Thyroid gland (tissue), 4 donors: Measurements from ENCODE around the gene CACNA1I. TPM values are rescaled to one million over a fixed set of nuclear protein-coding genes. Genes with fewer than 3 reads are reported as not detected.

Experiments used
- DNase-seq, 2 donors: peaks; one replicate each; pipeline ENCODE4 v3.0.0-alpha.2; 2019
- H3K27ac ChIP-seq, 3 donors: fragments of 200-600 bp; sonication (generic); 1 replicate in 2 of 3; 2 replicates in 1 of 3; pipeline ENCODE4 v1.5.1; 2016 to 2019; ENCODE audit warnings: mild to moderate bottlenecking in 1 of 3, moderate library complexity in 1 of 3
- H3K27me3 ChIP-seq: fragments of 200-600 bp; sonication (generic); one replicate; pipeline ENCODE4 v1.5.1; 2019
- H3K36me3 ChIP-seq, 2 donors: fragments of 200-600 bp; sonication (generic); one replicate each; pipeline ENCODE4 v1.5.1; 2016 to 2019
- H3K4me1 ChIP-seq, 2 donors: fragments of 200-600 bp; sonication (generic); one replicate each; pipeline ENCODE4 v1.5.1; 2017 to 2019
- H3K4me3 ChIP-seq, 3 donors: fragments of 200-600 bp; sonication (generic); replicated peaks in 1 of 3; 1 replicate in 2 of 3; 2 replicates in 1 of 3; pipeline ENCODE4 v1.5.1; 2016; ENCODE audit warnings: mild to moderate bottlenecking in 1 of 3
- H3K9me3 ChIP-seq: fragments of 200-600 bp; sonication (generic); one replicate; pipeline ENCODE4 v1.5.1; 2017
- POLR2A ChIP-seq, 2 donors: fragments of 450-650 bp; IDR thresholded peaks; one replicate each; pipeline ENCODE4 v1.6.1; 2017; ENCODE audit warnings: antibody characterized with exemption in 2 of 2, mild to moderate bottlenecking in 2 of 2, moderate library complexity in 1 of 2
- WGBS, 2 donors: methylation state at CpG; one replicate each; pipeline ENCODE4 v1.1.5; 2017; 5-methylcytosine and 5-hydroxymethylcytosine counted together
- intact Hi-C: fragments of 100-400 bp; cut with DNase I; formaldehyde crosslinking; loops from one replicate; pipeline ENCODE4 v1.15.1; 2023
- total RNA-seq, 4 donors: library from RNA; depleted of rRNA; stranded (reverse); fragments of >200 nt; gene quantifications; one replicate each; pipeline ENCODE4 v1.2.3, GENCODE V29; 2016
- TF ChIP-seq, protein P1 (sequence below), 6 experiments: fragments of 200-600 bp in 3 of 6; fragments of 450-650 bp in 3 of 6; sonication (generic) in 3 of 6; IDR thresholded peaks; one replicate each; pipeline ENCODE4 v1.5.1; 2016 to 2019; ENCODE audit warnings: antibody characterized with exemption in 6 of 6, mild to moderate bottlenecking in 2 of 6, inconsistent platforms in 1 of 6, moderate library complexity in 1 of 6

The CACNA1I gene
- total RNA-seq, 4 donors from 2014 or later: 3.7 to 10.7 (median 6.4) TPM

- H3K27me3 ChIP-seq: no peaks in the 10 kb centered on the region
- H3K27ac ChIP-seq: no peak overlapping the region
- no peaks in the 10 kb centered on the region for H3K4me1 ChIP-seq
- TF ChIP-seq, protein P1, sequence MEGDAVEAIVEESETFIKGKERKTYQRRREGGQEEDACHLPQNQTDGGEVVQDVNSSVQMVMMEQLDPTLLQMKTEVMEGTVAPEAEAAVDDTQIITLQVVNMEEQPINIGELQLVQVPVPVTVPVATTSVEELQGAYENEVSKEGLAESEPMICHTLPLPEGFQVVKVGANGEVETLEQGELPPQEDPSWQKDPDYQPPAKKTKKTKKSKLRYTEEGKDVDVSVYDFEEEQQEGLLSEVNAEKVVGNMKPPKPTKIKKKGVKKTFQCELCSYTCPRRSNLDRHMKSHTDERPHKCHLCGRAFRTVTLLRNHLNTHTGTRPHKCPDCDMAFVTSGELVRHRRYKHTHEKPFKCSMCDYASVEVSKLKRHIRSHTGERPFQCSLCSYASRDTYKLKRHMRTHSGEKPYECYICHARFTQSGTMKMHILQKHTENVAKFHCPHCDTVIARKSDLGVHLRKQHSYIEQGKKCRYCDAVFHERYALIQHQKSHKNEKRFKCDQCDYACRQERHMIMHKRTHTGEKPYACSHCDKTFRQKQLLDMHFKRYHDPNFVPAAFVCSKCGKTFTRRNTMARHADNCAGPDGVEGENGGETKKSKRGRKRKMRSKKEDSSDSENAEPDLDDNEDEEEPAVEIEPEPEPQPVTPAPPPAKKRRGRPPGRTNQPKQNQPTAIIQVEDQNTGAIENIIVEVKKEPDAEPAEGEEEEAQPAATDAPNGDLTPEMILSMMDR (IDR thresholded peaks at IDR 0.05): no peak
- TF ChIP-seq POLR2A (IDR thresholded peaks at IDR 0.05): no peak
- WGBS, 2 donors: 96% methylated on average over 4 of the region's 9 CpGs; no CpG with 5 or more reads in 1 of the 2 donors
- H3K36me3 ChIP-seq: no peaks in the 10 kb centered on the region
- H3K4me3 ChIP-seq: no peak overlapping the region
- intact Hi-C loops: no loop called here
- DNase-seq: no peak
- H3K9me3 ChIP-seq: no peaks in the 10 kb centered on the region
These were observed 109.9 kb downstream of the CACNA1I start for GRCh38 chr22:39680486-39680885.

- TF ChIP-seq, protein P1 (IDR thresholded peaks at IDR 0.05): no peak
- no peak for TF ChIP-seq POLR2A (IDR thresholded peaks at IDR 0.05)
- intact Hi-C loops: no loop called here
These were observed 110.7 kb downstream of the CACNA1I start for GRCh38 chr22:39681038-39681861.

GRCh38 chr22:39682994-39683393 lies 112.4 kb downstream of the CACNA1I start:
- TF ChIP-seq, protein P1 (IDR thresholded peaks at IDR 0.05): no peak
- TF ChIP-seq POLR2A (IDR thresholded peaks at IDR 0.05): no peak
- no peaks in the 10 kb centered on the region for H3K27me3 ChIP-seq

More at GRCh38 chr22:39681038-39681861, 110.7 kb downstream of the CACNA1I start:
- WGBS, 2 donors: 92 to 94% methylated on average over 10 to 14 of the region's 18 CpGs
- Histone ChIP-seq H3K27ac (no peak overlapping the region), H3K9me3 (no peaks in the 10 kb centered on the region), H3K4me3 (no peak overlapping the region), H3K4me1 (no peaks in the 10 kb centered on the region), H3K27me3 (no peaks in the 10 kb centered on the region), H3K36me3 (no peaks in the 10 kb centered on the region)
- DNase-seq: no peak

GRCh38 chr22:39683639-39684038 lies 113.1 kb downstream of the CACNA1I start:
- no peaks in the 10 kb centered on the region for H3K36me3 ChIP-seq
- intact Hi-C loops: no loop called here
- no peak overlapping the region for H3K27ac ChIP-seq
- no peaks in the 10 kb centered on the region for H3K9me3 ChIP-seq
- TF ChIP-seq, protein P1 (IDR thresholded peaks at IDR 0.05): no peak
- TF ChIP-seq POLR2A (IDR thresholded peaks at IDR 0.05): no peak
- H3K27me3 ChIP-seq: no peaks in the 10 kb centered on the region
- no peak for DNase-seq
- 90 to 96% methylated on average over 5 of the region's 5 CpGs for WGBS, 2 donors
- H3K4me3 ChIP-seq: no peak overlapping the region
- H3K4me1 ChIP-seq: peaks cover 7 to 9% of the 10 kb centered on the region in 2 donors

More at GRCh38 chr22:39682994-39683393, 112.4 kb downstream of the CACNA1I start:
- Histone ChIP-seq H3K27ac (no peak overlapping the region), H3K36me3 (no peaks in the 10 kb centered on the region), H3K4me3 (no peak overlapping the region), H3K4me1 (peaks cover under 1 to 2% of the 10 kb centered on the region in 2 donors), H3K9me3 (no peaks in the 10 kb centered on the region)
- 83% methylated on average over 4 of the region's 4 CpGs for WGBS, 2 donors
- intact Hi-C loops: no loop called here
- no peak for DNase-seq

- no peak for DNase-seq
- Histone ChIP-seq H3K36me3 (no peaks in the 10 kb centered on the region), H3K27me3 (no peaks in the 10 kb centered on the region), H3K4me1 (peaks cover 14 to 20% of the 10 kb centered on the region in 2 donors), H3K9me3 (no peaks in the 10 kb centered on the region), H3K27ac (no peak overlapping the region), H3K4me3 (no peak overlapping the region)
- TF ChIP-seq POLR2A (IDR thresholded peaks at IDR 0.05): no peak
- TF ChIP-seq, protein P1 (IDR thresholded peaks at IDR 0.05): no peak
- 85 to 90% methylated on average over 5 to 6 of the region's 12 CpGs for WGBS, 2 donors
- intact Hi-C loops: no loop called here
These were observed 114.2 kb downstream of the CACNA1I start for GRCh38 chr22:39684702-39685281.
